A673 (cell line): ENCODE measurements around the gene EPHA6.

Experiments used
- CTCF ChIP-seq: fragments of 300-800, 200-600 bp; sonication (generic); conservative IDR thresholded peaks from 2 replicates; pipeline ENCODE4 v1.5.1; 2017; ENCODE audit warnings: low read depth, mild to moderate bottlenecking, antibody characterized with exemption, low read length, moderate library complexity, mixed read lengths
- EZH2 ChIP-seq: fragments of 200-600 bp; sonication (generic); IDR thresholded peaks from 2 replicates; pipeline ENCODE4 v1.6.1; 2017; ENCODE audit warnings: borderline replicate concordance, low read depth, mild to moderate bottlenecking, mixed read lengths, antibody characterized with exemption, low read length; ENCODE audit not compliant: poor library complexity, severe bottlenecking

DNA sequence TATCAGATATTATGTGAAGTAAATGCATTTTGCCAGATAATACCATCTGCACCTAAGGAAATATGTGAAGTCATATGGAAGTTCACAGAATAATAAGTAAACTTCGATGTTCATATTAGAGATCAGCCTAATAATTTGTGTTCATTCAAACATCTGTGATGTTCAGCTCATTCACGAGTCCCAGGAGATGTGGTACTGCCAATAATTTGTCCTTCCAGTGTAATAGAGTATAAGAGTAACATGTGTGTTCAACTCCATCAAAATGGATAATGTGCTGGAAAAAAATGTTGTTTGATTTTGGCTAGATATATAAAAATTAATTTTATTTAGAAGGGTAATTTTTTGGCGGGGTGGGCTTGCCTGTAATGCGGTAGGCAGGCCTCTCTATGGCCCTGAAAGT is 874.7 kb downstream of the EPHA6 start:
- TF ChIP-seq CTCF (no peak), EZH2 (no peak)
